A673 (cell line): ENCODE data around the gene ARMH3. TPM values are rescaled to one million over a fixed set of nuclear protein-coding genes. Genes with fewer than 3 reads are reported as not detected.

Experiments used
- BruUV-seq: library from RNA; stranded (reverse); fragments of 400-500 nt; replicated peaks from 2 replicates; lab custom pipeline; 2021; lab: Mats Ljungman, UMichigan
- CTCF ChIA-PET: fragments of 300-600 bp; sonication (Branson Sonifier 250); formaldehyde crosslinking; loops from one replicate; lab custom pipeline; 2022; ENCODE audit warnings: antibody characterized with exemption; lab: Charles Lee
- POLR2A ChIA-PET: fragments of 300-600 bp; sonication (Branson Sonifier 250); formaldehyde crosslinking; loops from one replicate; lab custom pipeline; 2022; ENCODE audit warnings: antibody characterized with exemption; ENCODE audit not compliant: low non-redundant PET; lab: Charles Lee
- DNase-seq: peaks from one replicate; pipeline ENCODE4 v3.0.0-alpha.2; 2015; ENCODE audit warnings: low spot score
- H3K27ac ChIP-seq: fragments of 200-600 bp; sonication (generic); 2 replicates; pipeline ENCODE4 v1.5.1; 2016; ENCODE audit warnings: mixed run types, low read depth, mild to moderate bottlenecking, mixed read lengths, antibody characterized with exemption, low read length; ENCODE audit not compliant: poor library complexity, severe bottlenecking
- H3K27me3 ChIP-seq: fragments of 200-600 bp; sonication (generic); replicated peaks from 2 replicates; pipeline ENCODE4 v1.6.1; 2017; ENCODE audit warnings: mixed run types, low read depth, mild to moderate bottlenecking, mixed read lengths, antibody characterized with exemption, low read length; ENCODE audit not compliant: insufficient read depth, poor library complexity
- H3K36me3 ChIP-seq: fragments of 200-600 bp; sonication (generic); 2 replicates; pipeline ENCODE4 v1.6.1; 2016; ENCODE audit warnings: mixed run types, mild to moderate bottlenecking, mixed read lengths, antibody characterized with exemption, low read length; ENCODE audit not compliant: insufficient read depth, poor library complexity, severe bottlenecking
- H3K4me1 ChIP-seq: fragments of 200-600 bp; sonication (generic); 2 replicates; pipeline ENCODE4 v1.6.1; 2017; ENCODE audit warnings: mixed run types, mild to moderate bottlenecking, mixed read lengths, antibody characterized with exemption, low read length; ENCODE audit not compliant: insufficient read depth, poor library complexity, severe bottlenecking
- H3K4me3 ChIP-seq: fragments of 200-600 bp; sonication (generic); 2 replicates; pipeline ENCODE4 v1.5.1; 2016; ENCODE audit warnings: low read depth, mixed run types, mild to moderate bottlenecking, mixed read lengths, low read length; ENCODE audit not compliant: poor library complexity, severe bottlenecking
- H3K9me3 ChIP-seq: fragments of 200-600 bp; sonication (generic); 2 replicates; pipeline ENCODE4 v1.6.1; 2016; ENCODE audit warnings: mixed run types, low read depth, mild to moderate bottlenecking, mixed read lengths, antibody characterized with exemption, low read length; ENCODE audit not compliant: poor library complexity, severe bottlenecking
- EZH2 ChIP-seq: fragments of 200-600 bp; sonication (generic); IDR thresholded peaks from 2 replicates; pipeline ENCODE4 v1.6.1; 2017; ENCODE audit warnings: borderline replicate concordance, low read depth, mild to moderate bottlenecking, mixed read lengths, antibody characterized with exemption, low read length; ENCODE audit not compliant: poor library complexity, severe bottlenecking
- intact Hi-C: fragments of 100-400 bp; cut with micrococcal nuclease; formaldehyde crosslinking; loops from one replicate; pipeline ENCODE4 v1.10.0; 2022; ENCODE audit not compliant: unreplicated experiment
- total RNA-seq: library from RNA; stranded (reverse); gene quantifications from 2 replicates; pipeline ENCODE4 v1.2.3, GENCODE V29; 2021
- TF ChIP-seq, protein P1 (sequence below): fragments of 300-800, 200-600 bp; sonication (generic); conservative IDR thresholded peaks from 2 replicates; pipeline ENCODE4 v1.5.1; 2017; ENCODE audit warnings: low read depth, mild to moderate bottlenecking, antibody characterized with exemption, low read length, moderate library complexity, mixed read lengths

The ARMH3 gene
- total RNA-seq, 1 experiment from 2014 or later = 17.8 TPM

DNA sequence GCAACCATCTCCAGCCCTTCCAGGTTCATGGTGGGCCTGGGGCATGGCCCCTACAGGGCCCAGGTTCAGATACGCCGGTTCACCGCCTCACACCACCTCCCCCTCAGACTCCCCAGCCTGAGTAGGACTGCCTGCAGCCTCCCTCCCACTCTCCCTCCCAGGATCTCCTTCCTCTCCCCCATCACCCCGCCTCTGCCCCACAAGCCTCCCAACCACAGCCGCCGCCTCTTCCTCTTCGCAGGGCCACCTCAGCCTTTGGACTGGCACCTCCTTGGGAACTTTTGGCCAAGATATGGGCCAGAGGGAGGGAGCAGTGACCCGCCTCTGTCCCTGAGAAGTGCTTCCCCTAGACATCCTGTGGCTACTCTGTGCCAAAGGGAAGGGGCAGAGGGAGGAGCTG lies 221.6 kb downstream of the ARMH3 start:
- Histone ChIP-seq H3K9me3 (no peaks in the 10 kb centered on the region), H3K4me3 (no peak overlapping the region), H3K4me1 (peaks cover 11% of the 10 kb centered on the region), H3K36me3 (no peaks in the 10 kb centered on the region), H3K27ac (no peak overlapping the region), H3K27me3 (no peaks in the 10 kb centered on the region)
- BruUV-seq = no TSS peak
- ChIA-PET CTCF (no interaction called here), POLR2A (no interaction called here)
- DNase-seq = no peak
- TF ChIP-seq, protein P1, sequence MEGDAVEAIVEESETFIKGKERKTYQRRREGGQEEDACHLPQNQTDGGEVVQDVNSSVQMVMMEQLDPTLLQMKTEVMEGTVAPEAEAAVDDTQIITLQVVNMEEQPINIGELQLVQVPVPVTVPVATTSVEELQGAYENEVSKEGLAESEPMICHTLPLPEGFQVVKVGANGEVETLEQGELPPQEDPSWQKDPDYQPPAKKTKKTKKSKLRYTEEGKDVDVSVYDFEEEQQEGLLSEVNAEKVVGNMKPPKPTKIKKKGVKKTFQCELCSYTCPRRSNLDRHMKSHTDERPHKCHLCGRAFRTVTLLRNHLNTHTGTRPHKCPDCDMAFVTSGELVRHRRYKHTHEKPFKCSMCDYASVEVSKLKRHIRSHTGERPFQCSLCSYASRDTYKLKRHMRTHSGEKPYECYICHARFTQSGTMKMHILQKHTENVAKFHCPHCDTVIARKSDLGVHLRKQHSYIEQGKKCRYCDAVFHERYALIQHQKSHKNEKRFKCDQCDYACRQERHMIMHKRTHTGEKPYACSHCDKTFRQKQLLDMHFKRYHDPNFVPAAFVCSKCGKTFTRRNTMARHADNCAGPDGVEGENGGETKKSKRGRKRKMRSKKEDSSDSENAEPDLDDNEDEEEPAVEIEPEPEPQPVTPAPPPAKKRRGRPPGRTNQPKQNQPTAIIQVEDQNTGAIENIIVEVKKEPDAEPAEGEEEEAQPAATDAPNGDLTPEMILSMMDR = no peak
- TF ChIP-seq EZH2 = no peak
- intact Hi-C loops = no loop called here

DNA sequence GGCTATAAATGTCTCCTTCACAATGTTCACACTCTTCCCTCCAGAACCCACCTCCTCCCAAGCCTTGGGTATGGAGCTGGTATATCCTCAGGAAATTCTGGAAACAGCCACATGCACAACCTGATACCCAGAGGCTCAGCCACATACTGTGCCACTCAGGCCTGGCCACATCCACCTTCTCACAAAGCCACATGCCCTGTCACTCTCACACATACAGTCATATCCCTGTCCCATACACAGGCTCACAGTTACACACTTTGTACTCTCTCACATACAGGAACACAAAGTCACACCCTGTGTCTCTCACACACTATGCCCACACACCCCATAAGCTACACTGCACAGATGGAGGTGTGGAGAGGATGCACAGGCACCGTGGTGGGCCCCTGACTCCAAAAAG lies 222.5 kb downstream of the ARMH3 start:
- no peaks in the 10 kb centered on the region for H3K36me3 ChIP-seq

GRCh38 chr10:101832325-101832771 lies 223.6 kb downstream of the ARMH3 start:
- H3K4me3 ChIP-seq = no peak overlapping the region
- DNase-seq = no peak
- H3K36me3 ChIP-seq = no peaks in the 10 kb centered on the region
- no peaks in the 10 kb centered on the region for H3K27me3 ChIP-seq
- ChIA-PET POLR2A (no interaction called here), CTCF (interaction anchor here (0.9 kb wide), 1 partner anchor 9 kb away, joined by 3 read pairs; no protein-coding TSS in a partner anchor)
- no peak overlapping the region for H3K27ac ChIP-seq
- TF ChIP-seq, protein P1 = no peak
- no peak for TF ChIP-seq EZH2
- H3K9me3 ChIP-seq = no peaks in the 10 kb centered on the region
- intact Hi-C loops = no loop called here
- BruUV-seq = no TSS peak
- peaks cover 10% of the 10 kb centered on the region for H3K4me1 ChIP-seq

More for the DNA sequence above, 222.5 kb downstream of the ARMH3 start:
- H3K4me1 ChIP-seq = peaks cover 10% of the 10 kb centered on the region
- TF ChIP-seq, protein P1 = no peak
- TF ChIP-seq EZH2 = no peak
- no peak for DNase-seq
- H3K27ac ChIP-seq = no peak overlapping the region
- no peaks in the 10 kb centered on the region for H3K9me3 ChIP-seq
- no TSS peak for BruUV-seq
- H3K4me3 ChIP-seq = no peak overlapping the region
- no peaks in the 10 kb centered on the region for H3K27me3 ChIP-seq
- ChIA-PET POLR2A (no interaction called here), CTCF (no interaction called here)
- intact Hi-C loops = no loop called here
